Adipocyte (in vitro differentiated cells): ENCODE data around the gene ADTRP.

Experiments used
- DNase-seq: peaks from one replicate; pipeline ENCODE4 v3.0.0-alpha.2; 2015; ENCODE audit warnings: low read depth
- H3K27me3 ChIP-seq: replicated peaks from 2 replicates; pipeline ENCODE4 v1.7.0; 2013; ENCODE audit warnings: mild to moderate bottlenecking, low read length, moderate library complexity; ENCODE audit not compliant: control insufficient read depth, insufficient read depth
- H3K36me3 ChIP-seq: 2 replicates; pipeline ENCODE4 v1.7.0; 2013; ENCODE audit warnings: low read length, mild to moderate bottlenecking, moderate library complexity; ENCODE audit not compliant: control insufficient read depth, insufficient read depth, severe bottlenecking
- H3K4me1 ChIP-seq: 2 replicates; pipeline ENCODE4 v1.7.0; 2013; ENCODE audit warnings: mild to moderate bottlenecking, low read length, moderate library complexity; ENCODE audit not compliant: control insufficient read depth, insufficient read depth
- H3K4me3 ChIP-seq: 2 replicates; pipeline ENCODE4 v1.7.0; 2013; ENCODE audit warnings: mild to moderate bottlenecking, low read length, moderate library complexity
- H3K9ac ChIP-seq: 2 replicates; pipeline ENCODE4 v1.7.0; 2013; ENCODE audit warnings: mild to moderate bottlenecking, low read length, moderate library complexity
- H3K9me3 ChIP-seq: 2 replicates; pipeline ENCODE4 v1.7.0; 2013; ENCODE audit warnings: mild to moderate bottlenecking, low read length, moderate library complexity; ENCODE audit not compliant: control insufficient read depth

The ADTRP gene

GRCh38 chr6:11718031-11718430, 60.6 kb downstream of the ADTRP start:
- Histone ChIP-seq H3K36me3 (no peaks in the 10 kb centered on the region), H3K27me3 (no peaks in the 10 kb centered on the region), H3K4me3 (no peak overlapping the region), H3K9me3 (no peaks in the 10 kb centered on the region), H3K9ac (no peak overlapping the region), H3K4me1 (peaks cover 3% of the 10 kb centered on the region)
- DNase-seq, result no peak

DNA sequence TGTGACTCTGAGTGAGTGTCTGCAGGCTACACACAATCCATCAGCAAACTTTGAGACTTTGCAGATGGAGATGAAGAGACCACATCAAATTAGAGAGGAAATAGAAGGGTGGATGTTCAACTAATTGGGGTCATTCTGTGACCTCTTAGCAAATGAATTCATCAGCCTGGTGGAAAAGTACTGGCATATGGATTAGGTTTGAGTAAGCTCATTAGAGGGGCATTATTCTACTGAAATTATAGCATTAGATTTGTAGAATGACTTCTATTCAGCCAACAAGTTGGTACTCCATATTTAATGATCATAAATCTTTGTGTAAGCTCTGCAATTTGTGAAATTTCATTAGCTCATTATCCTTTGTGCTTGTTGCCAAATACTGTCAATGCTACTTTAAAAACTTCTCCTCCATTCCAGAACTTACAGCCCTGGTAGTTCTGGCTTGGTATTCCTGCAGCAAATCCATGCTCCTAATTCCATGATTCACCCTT, 63.8 kb downstream of the ADTRP start:
- H3K9ac ChIP-seq, result no peak overlapping the region
- DNase-seq, result no peak

DNA sequence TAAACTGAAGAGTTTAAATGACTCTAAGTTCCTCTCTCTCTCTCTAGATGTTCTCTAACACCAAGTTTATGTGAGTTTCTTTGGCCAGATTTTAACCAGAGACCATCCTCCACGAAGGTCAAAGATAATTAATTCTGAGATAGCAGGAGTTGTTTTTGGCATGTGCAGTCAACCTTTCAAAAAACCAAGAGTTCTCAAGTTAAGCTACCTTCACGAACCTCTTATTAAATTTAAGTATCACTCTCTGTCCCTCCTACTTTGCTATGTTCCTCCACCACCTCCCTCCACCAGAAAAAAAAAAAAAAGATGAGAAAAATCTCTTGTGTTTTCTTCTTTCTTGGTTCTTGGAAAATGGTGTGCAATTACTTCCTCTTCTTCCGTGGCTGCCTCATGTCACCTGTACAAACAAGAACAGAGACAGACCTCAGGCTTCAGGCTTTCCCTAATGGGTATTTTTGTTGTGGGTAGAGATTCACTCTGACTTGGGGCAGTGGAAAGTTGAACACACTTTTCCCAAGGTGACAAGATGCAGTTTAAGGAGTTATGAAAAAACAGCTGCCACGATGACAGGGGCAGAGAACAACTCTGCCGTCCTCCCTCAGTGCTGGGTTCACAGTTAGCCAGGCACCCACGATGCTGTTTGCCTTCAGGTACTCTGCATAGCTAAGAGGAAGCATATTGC, 64.3 kb downstream of the ADTRP start:
- Histone ChIP-seq H3K36me3 (no peaks in the 10 kb centered on the region), H3K9me3 (no peaks in the 10 kb centered on the region), H3K9ac (no peak overlapping the region), H3K4me3 (no peak overlapping the region), H3K4me1 (peaks cover 22% of the 10 kb centered on the region), H3K27me3 (no peaks in the 10 kb centered on the region)
- no peak for DNase-seq

More for the DNA sequence above, 63.8 kb downstream of the ADTRP start:
- H3K27me3 ChIP-seq, result no peaks in the 10 kb centered on the region
- H3K36me3 ChIP-seq, result no peaks in the 10 kb centered on the region
- no peak overlapping the region for H3K4me3 ChIP-seq
- peaks cover 22% of the 10 kb centered on the region for H3K4me1 ChIP-seq
- no peaks in the 10 kb centered on the region for H3K9me3 ChIP-seq

DNA sequence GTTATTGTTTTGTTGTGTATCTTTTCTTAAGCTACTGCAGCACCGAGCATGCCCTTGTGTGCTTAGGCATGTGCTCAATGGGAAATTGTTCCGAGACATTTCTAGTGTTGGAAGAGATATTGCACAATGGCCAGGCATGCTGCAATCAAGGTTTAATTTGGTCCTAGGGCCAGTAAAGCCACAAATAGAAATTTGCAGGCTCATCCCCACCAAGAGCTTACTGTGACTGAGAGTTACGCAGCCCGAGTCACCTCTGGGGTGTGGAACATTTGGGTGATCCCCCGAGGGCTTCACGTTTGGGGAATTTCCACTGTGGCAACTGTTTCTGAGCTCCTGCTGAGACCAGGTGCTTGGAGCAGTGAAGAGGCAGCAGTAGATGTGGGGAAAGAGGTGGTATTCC, 65.8 kb downstream of the ADTRP start:
- H3K9me3 ChIP-seq, result no peaks in the 10 kb centered on the region
- no peak overlapping the region for H3K4me3 ChIP-seq
- peaks cover 22% of the 10 kb centered on the region for H3K4me1 ChIP-seq
- peak; percentile 73 for DNase-seq
- no peak overlapping the region for H3K9ac ChIP-seq
- no peaks in the 10 kb centered on the region for H3K36me3 ChIP-seq
- H3K27me3 ChIP-seq, result no peaks in the 10 kb centered on the region

- H3K36me3 ChIP-seq, result no peaks in the 10 kb centered on the region
- no peaks in the 10 kb centered on the region for H3K27me3 ChIP-seq
- no peaks in the 10 kb centered on the region for H3K9me3 ChIP-seq
- no peak overlapping the region for H3K9ac ChIP-seq
- no peak overlapping the region for H3K4me3 ChIP-seq
- H3K4me1 ChIP-seq, result peaks cover 22% of the 10 kb centered on the region
- no peak for DNase-seq
Measured at GRCh38 chr6:11711984-11712711, 66.5 kb downstream of the ADTRP start.

DNA sequence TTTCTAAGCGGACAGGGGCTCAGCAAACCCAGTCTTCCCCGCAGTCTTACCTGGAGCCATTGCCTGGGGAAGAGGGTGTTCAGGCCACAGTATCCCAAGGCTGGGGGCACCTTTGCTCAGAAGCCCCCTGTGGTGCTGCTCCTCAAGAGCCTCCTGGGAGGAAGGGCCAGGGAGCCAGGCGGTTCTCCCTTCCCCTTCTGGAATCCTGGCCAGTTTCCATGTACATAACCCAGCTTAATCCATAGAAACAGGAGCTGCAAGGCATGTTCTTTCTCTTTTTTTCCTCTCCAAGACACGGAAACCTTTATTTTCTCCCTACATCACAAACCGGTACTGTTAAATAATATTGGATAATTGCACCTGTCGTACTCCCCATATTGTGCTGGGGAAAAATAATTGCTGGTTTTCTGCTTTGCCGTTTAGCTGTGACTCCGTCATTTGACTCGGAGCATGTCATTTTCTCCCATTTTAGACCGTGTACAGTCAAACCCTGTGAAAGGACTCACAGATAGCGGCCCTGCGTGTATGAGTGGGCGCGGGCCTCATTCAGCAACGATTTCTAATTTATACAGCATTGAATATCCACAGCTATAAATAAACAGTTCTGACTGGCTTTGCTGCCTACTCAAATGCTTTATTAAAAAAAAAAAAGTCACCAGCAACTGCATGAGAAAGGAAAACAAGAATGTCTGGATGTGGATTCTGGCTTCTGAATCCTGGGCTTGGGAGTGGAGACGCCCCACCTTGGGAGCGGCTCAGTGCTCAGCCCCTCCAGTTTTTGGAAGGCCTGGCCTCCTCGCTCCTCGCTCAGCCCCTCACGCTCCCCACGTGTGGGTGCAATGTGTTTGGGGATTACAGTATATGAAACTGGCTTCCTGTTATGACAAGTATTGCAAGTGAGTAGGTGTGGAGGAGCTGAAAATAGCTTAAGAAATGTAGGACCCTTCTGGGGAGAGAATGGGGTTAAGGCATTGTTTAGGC, 67.3 kb downstream of the ADTRP start:
- peak; percentile 43 for DNase-seq
- Histone ChIP-seq H3K4me1 (peaks cover 22% of the 10 kb centered on the region), H3K4me3 (no peak overlapping the region), H3K36me3 (no peaks in the 10 kb centered on the region), H3K9me3 (no peaks in the 10 kb centered on the region), H3K9ac (no peak overlapping the region), H3K27me3 (no peaks in the 10 kb centered on the region)

GRCh38 chr6:11710311-11710761, 68.3 kb downstream of the ADTRP start:
- H3K9ac ChIP-seq, result no peak overlapping the region
- H3K36me3 ChIP-seq, result no peaks in the 10 kb centered on the region
- H3K4me1 ChIP-seq, result peaks cover 23% of the 10 kb centered on the region
- H3K27me3 ChIP-seq, result no peaks in the 10 kb centered on the region
- H3K4me3 ChIP-seq, result no peak overlapping the region
- H3K9me3 ChIP-seq, result no peaks in the 10 kb centered on the region
- peak; percentile 33 for DNase-seq

GRCh38 chr6:11706171-11706570, 72.4 kb downstream of the ADTRP start:
- DNase-seq, result no peak
- Histone ChIP-seq H3K9me3 (no peaks in the 10 kb centered on the region), H3K27me3 (no peaks in the 10 kb centered on the region), H3K36me3 (no peaks in the 10 kb centered on the region), H3K9ac (no peak overlapping the region), H3K4me1 (peaks cover 19% of the 10 kb centered on the region), H3K4me3 (no peak overlapping the region)

DNA sequence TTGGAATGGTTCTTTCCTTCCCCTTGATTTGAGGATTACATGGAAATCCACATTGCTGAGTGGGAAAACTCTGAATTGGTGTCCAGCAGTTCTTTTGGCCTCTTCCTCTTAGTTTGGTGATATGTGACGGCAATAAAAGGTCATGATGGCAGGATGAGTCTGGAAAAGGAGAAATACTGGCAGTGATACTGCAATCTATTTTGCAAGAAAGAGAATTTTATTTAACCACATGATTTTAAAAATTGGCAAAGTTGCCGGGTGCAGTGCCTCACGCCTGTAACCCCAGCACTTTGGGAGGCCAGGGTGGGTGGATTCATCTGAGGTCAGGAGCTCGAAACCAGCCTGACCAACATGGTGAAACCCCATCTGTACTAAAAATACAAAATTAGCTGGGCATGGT, 73.1 kb downstream of the ADTRP start:
- no peak overlapping the region for H3K4me3 ChIP-seq

DNA sequence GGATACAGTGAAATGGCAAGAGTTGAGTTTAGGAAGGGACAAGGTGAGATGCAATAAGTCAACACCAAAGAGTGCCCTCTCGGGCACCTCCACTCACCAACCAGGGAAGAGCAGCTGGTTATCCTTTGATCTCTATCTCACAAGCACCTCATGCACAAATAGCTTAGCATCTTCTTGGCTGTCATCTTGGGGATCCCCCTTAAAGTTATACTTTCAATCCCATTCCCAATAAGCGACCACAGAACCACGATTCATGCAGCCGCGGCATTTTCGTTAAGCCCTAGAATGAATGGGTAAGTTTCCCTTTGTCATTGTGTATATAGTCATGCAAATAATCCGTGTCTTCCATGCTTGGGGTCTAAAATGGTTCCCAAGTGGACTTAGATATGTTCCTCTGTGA, 73.5 kb downstream of the ADTRP start:
- peaks cover 18% of the 10 kb centered on the region for H3K4me1 ChIP-seq
- DNase-seq, result no peak
- no peaks in the 10 kb centered on the region for H3K9me3 ChIP-seq
- no peaks in the 10 kb centered on the region for H3K27me3 ChIP-seq
- no peak overlapping the region for H3K4me3 ChIP-seq
- no peaks in the 10 kb centered on the region for H3K36me3 ChIP-seq
- H3K9ac ChIP-seq, result no peak overlapping the region

More for the DNA sequence above, 73.1 kb downstream of the ADTRP start:
- Histone ChIP-seq H3K36me3 (no peaks in the 10 kb centered on the region), H3K9ac (no peak overlapping the region), H3K27me3 (no peaks in the 10 kb centered on the region), H3K9me3 (no peaks in the 10 kb centered on the region), H3K4me1 (peaks cover 18% of the 10 kb centered on the region)
- DNase-seq, result no peak

- Histone ChIP-seq H3K9ac (no peak overlapping the region), H3K27me3 (no peaks in the 10 kb centered on the region), H3K9me3 (no peaks in the 10 kb centered on the region), H3K36me3 (no peaks in the 10 kb centered on the region), H3K4me1 (peaks cover 18% of the 10 kb centered on the region), H3K4me3 (no peak overlapping the region)
- DNase-seq, result no peak
Measured at GRCh38 chr6:11703725-11704124, 74.9 kb downstream of the ADTRP start.
